ENCODE data around the gene ABCD1.
"Not testable (repeated sequence)": the region's sequence is repeated elsewhere in the genome, so short reads cannot be mapped to it uniquely, and the experiment has no call there.

Gene ABCD1

GRCh38 chrX:153693216-153694086 is 31.2 kb upstream of the ABCD1 start:
- no peak overlapping the region for H3K4me3 ChIP-seq (ENCODE audit: low read length)
- no peak for DNase-seq (ENCODE audit: low read depth, low spot score)

- H3K4me3 ChIP-seq (ENCODE audit: low read length); DNase-seq (ENCODE audit: low read depth, low spot score): not testable (repeated sequence)
These were observed 30.4 kb upstream of the ABCD1 start for GRCh38 chrX:153694256-153694655.

GRCh38 chrX:153694687-153695270 is 29.9 kb upstream of the ABCD1 start:
- no peak overlapping the region for H3K4me3 ChIP-seq (ENCODE audit: low read length)
- DNase-seq (ENCODE audit: low read depth, low spot score), result no peak

- DNase-seq (ENCODE audit: low read depth, low spot score), result no peak
These were observed 28.6 kb upstream of the ABCD1 start for GRCh38 chrX:153696100-153696499.

GRCh38 chrX:153696538-153696937 is 28.1 kb upstream of the ABCD1 start:
- DNase-seq (ENCODE audit: low read depth, low spot score); H3K4me3 ChIP-seq (ENCODE audit: low read length): not testable (repeated sequence)

More at GRCh38 chrX:153696100-153696499, 28.6 kb upstream of the ABCD1 start:
- no peak overlapping the region for H3K4me3 ChIP-seq (ENCODE audit: low read length)

GRCh38 chrX:153696986-153697722 is 27.5 kb upstream of the ABCD1 start:
- not testable (repeated sequence) for H3K4me3 ChIP-seq (ENCODE audit: low read length); DNase-seq (ENCODE audit: low read depth, low spot score)

GRCh38 chrX:153697924-153698865 is 26.5 kb upstream of the ABCD1 start:
- no peak for DNase-seq (ENCODE audit: low read depth, low spot score)
- no peak overlapping the region for H3K4me3 ChIP-seq (ENCODE audit: low read length)

- not testable (repeated sequence) for DNase-seq (ENCODE audit: low read depth, low spot score); H3K4me3 ChIP-seq (ENCODE audit: low read length)
These were observed 25.4 kb upstream of the ABCD1 start for GRCh38 chrX:153699210-153699783.

GRCh38 chrX:153699784-153700371 is 24.8 kb upstream of the ABCD1 start:
- DNase-seq (ENCODE audit: low read depth, low spot score); H3K4me3 ChIP-seq (ENCODE audit: low read length): not testable (repeated sequence)

GRCh38 chrX:153700376-153700945 is 24.2 kb upstream of the ABCD1 start:
- no peak for DNase-seq (ENCODE audit: low read depth, low spot score)
- H3K4me3 ChIP-seq (ENCODE audit: low read length), result no peak overlapping the region

- no peak for DNase-seq (ENCODE audit: low read depth, low spot score)
- no peak overlapping the region for H3K4me3 ChIP-seq (ENCODE audit: low read length)
These were observed 23.7 kb upstream of the ABCD1 start for GRCh38 chrX:153700967-153701366.

- H3K4me3 ChIP-seq (ENCODE audit: low read length), result no peak overlapping the region
- DNase-seq (ENCODE audit: low read depth, low spot score), result no peak
These were observed 22.9 kb upstream of the ABCD1 start for GRCh38 chrX:153701706-153702105.

GRCh38 chrX:153702336-153703035 is 22.2 kb upstream of the ABCD1 start:
- no peak overlapping the region for H3K4me3 ChIP-seq (ENCODE audit: low read length)
- DNase-seq (ENCODE audit: low read depth, low spot score), result no peak

GRCh38 chrX:153703036-153703370 is 21.7 kb upstream of the ABCD1 start:
- no peak overlapping the region for H3K4me3 ChIP-seq (ENCODE audit: low read length)
- DNase-seq (ENCODE audit: low read depth, low spot score), result no peak

- no peak overlapping the region for H3K4me3 ChIP-seq (ENCODE audit: low read length)
- DNase-seq (ENCODE audit: low read depth, low spot score), result no peak
These were observed 20.6 kb upstream of the ABCD1 start for GRCh38 chrX:153704021-153704526.

GRCh38 chrX:153704631-153705402 is 19.8 kb upstream of the ABCD1 start:
- H3K4me3 ChIP-seq (ENCODE audit: low read length); DNase-seq (ENCODE audit: low read depth, low spot score): not testable (repeated sequence)
